Measurements from ENCODE around the gene SNRPD2.
"Not testable (repeated sequence)": the region's sequence is repeated elsewhere in the genome, so short reads cannot be mapped to it uniquely, and the experiment has no call there.

SNRPD2 gene

GRCh38 chr19:45701676-45702075 is 9.9 kb upstream of the SNRPD2 start:
- DNase-seq: no peak

GRCh38 chr19:45693106-45693788 is 1.5 kb upstream of the SNRPD2 start:
- DNase-seq: peak; percentile 65 to 67

- peak; percentile 99 for DNase-seq
Observed at GRCh38 chr19:45692187-45693105, 693 bp upstream of the SNRPD2 start, which contains the start of gene QPCTL. Gene QPCTL, plus strand, starts transcription at chr19:45692666. Its CDS starts 38 bp downstream, at chr19:45692704.

DNA sequence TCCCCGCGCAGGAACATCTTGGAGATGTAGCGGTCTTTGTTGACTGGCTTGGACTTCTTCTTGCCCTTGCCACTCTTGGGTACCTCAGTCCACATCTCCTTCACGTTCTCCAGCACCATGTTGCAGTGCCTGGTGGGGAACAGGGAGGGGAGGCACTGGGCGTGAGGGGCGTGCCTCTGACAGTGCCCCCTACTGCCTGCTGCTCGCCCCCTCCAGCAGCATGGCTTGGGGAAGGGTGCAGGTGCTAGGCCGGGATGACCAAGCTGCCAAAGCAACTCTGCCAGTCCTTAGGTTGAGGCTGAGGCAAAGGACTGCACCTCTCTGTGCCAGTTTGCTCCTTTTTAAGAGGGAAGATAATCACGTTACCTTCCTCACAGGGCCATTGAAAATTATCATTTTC is 4.2 kb downstream of the SNRPD2 start:
- DNase-seq: no peak

- not testable (repeated sequence) for DNase-seq
Observed at GRCh38 chr19:45685045-45685444, 6.7 kb downstream of the SNRPD2 start.

DNA sequence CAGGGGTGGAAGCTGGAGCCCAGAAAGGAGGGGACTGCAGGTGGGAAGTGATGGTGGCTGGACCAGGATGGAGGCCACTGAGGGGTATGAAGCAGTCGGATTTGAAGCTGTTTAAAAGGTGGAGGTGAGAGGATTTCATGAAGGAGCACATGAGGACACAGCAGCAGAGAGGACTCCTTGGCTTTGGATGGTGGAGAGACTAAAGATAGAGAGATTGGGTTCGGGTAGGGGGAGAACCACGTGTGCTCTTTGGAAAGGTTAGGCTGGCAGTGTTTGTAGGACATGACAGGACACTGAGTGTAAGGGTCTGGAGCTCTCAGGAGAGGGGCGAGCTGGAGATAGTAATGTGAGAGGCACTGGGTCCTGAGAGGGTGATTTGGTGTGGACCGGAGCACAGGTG is 8.8 kb downstream of the SNRPD2 start:
- no peak for DNase-seq

- no peak for DNase-seq
Observed at GRCh38 chr19:45682117-45682516, 9.6 kb downstream of the SNRPD2 start.

DNA sequence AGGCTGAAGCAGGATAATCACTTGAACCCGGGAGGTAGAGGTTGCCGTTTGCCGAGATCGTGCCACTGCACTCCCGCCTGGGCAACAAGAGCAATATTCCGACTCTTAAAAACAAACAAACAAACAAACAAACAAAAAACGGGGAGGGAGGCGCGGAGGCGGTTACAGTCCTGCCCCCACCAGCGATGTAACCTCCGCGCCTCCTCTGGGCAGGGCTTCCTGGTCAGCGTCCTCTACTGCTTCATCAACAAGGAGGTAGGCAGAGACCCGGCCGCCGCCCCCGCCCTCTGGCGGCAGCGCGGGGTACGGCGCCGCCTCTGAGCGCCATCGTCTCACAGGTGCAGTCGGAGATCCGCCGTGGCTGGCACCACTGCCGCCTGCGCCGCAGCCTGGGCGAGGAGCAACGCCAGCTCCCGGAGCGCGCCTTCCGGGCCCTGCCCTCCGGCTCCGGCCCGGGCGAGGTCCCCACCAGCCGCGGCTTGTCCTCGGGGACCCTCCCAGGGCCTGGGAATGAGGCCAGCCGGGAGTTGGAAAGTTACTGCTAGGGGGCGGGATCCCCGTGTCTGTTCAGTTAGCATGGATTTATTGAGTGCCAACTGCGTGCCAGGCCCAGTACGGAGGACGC is 10.2 kb downstream of the SNRPD2 start:
- DNase-seq: peak; percentile 89 to 90

- DNase-seq: peak; percentile 87
Observed at GRCh38 chr19:45677351-45678230, 14.2 kb downstream of the SNRPD2 start.

DNA sequence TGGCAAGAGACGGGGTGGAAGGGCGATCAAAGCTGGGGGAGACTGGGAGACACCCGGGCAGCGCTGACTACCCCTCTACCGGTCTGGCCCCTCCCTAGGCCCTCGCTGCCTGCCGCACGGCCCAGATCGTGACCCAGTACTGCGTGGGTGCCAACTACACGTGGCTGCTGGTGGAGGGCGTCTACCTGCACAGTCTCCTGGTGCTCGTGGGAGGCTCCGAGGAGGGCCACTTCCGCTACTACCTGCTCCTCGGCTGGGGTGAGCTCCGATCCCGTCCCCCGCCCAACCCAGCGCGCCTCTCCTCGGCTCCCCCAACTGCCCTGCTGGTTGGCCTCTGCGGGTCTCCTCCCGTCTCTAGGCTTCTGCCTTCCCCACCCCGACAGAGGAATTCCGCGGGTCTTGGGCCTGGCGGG is 14.9 kb downstream of the SNRPD2 start:
- DNase-seq: peak; percentile 35 to 54

- no peak for DNase-seq
Observed at GRCh38 chr19:45674946-45675345, 16.8 kb downstream of the SNRPD2 start.

DNA sequence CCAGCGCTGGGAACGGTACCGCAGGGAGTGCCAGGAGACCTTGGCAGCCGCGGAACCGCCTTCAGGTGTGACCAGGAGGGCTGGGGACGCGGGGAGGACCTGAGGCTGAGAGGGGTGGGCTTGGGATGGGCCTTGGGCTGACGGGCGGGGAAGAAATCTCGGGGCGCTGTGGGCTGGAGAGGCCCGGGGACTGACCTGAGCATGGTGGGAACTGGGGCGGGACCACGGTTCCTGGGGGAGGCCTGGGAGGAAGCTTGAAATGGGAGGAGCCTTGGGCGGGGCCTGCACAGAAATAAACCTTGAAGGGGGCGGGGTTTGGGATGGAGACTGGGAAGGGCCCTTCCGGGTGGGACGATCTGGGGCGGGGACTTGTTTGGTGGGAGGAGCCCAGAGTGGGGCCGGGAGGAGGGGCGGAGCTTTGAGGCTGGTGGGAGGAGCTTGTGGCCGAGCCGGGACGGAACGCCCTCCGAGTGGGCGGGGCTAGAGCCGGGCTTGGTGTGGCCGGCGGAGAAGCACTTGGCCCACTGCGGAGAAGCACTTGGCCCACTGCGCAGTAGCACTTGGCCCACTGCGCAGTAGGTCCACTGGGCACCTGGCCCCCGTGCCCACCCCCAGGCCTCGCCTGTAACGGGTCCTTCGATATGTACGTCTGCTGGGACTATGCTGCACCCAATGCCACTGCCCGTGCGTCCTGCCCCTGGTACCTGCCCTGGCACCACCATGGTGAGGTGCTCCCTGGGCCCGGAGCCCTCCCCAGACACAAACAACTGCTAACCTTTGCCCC is 20.9 kb downstream of the SNRPD2 start:
- peak; percentile 57 to 63 for DNase-seq

GRCh38 chr19:45668342-45668871 is 23.3 kb downstream of the SNRPD2 start:
- peak in 1 of 2 donors; percentile 27 for DNase-seq

- DNase-seq: peak; percentile 52 to 56
Observed at GRCh38 chr19:45667620-45668341, 24.0 kb downstream of the SNRPD2 start, which contains the start of gene GIPR. Gene GIPR, plus strand, starts transcription at chr19:45668221. Its CDS starts 1,300 bp downstream, at chr19:45669521.

DNA sequence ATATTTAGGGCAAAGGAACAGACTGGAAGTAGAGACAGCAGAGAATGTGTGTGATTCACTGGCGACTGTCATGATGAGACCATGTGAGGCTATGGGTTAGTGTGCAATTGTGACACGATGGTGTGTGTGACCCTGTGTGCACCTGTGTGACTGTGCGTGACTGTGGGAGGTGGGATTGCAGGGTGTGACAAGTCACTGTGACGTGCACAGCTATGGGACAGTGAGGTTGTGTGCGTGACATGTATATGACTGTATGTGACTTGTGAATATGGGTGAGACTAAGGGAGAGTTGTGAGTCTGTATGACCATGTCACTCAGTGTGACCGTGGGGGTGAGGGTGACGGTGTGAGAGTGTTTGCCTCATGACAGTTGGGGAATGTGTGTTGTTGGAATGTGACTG is 27.2 kb downstream of the SNRPD2 start:
- DNase-seq: no peak

GRCh38 chr19:45663800-45664199 is 28.0 kb downstream of the SNRPD2 start:
- DNase-seq: no peak

DNA sequence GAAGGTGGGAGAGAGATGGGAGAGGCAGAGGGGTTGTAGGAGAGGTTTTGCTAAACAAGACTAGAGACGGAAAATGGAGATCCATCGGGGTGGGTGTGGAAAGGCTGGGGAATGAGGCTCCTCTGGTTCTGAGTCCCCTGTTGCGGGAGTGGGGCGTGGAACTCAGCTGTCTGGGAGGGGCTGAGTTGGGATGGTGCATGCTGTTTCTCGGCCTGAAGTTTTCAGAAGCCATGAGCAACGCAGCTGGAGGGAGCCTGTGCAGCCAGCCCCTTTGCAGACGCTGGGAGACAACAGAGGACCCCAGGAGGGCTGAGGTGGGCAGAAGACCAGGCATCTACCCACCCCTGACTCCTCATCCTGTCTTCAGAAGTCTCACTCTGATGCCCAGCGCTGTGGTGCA is 31.1 kb downstream of the SNRPD2 start:
- DNase-seq: no peak

- DNase-seq: no peak
Observed at GRCh38 chr19:45659096-45659729, 32.5 kb downstream of the SNRPD2 start.

DNA sequence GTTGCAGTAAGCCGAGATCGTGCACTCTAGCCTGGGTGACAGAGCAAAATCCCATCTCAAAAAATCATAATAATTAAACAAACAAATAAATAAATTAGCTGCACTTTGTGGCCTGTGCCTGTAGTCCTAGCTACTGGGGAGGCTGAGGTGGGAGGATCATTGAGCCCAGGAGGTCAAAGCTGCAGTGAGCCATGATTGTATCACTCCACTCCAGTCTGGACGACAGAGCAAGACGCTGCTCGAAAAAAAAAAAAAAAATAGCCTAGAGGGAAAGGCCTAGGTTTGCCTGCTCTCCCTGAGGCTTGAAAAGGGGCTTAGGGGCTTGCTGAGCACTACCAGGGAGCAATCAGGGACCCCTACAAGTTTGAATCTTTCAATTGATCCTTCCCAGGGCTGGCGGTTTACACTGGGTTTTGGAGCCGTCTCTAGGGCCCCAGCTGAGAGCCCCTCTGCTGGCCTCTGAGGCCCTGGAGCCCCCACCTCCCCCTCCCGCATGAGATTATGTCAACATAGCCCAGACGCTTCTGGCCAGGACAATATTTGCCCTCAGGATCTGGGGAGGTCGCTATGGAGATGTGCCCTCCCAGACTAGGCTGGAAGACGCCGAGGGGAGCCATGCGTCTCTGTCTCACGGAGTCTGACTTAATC is 34.1 kb downstream of the SNRPD2 start:
- no peak for DNase-seq

Data from CD4-positive, alpha-beta T cell treated with Interleukin-4 for 1 hour (primary cell).